Panc1 (cell line): ENCODE measurements around the gene TMEM14C.

Experiments
- POLR2AphosphoS5 ChIP-seq: IDR thresholded peaks from 2 replicates; pipeline ENCODE4 v1.6.1; 2012; ENCODE audit warnings: mild to moderate bottlenecking, low read depth, low read length, moderate library complexity
- SIN3A ChIP-seq: IDR thresholded peaks from 2 replicates; pipeline ENCODE4 v1.6.1; 2012; ENCODE audit warnings: low read depth, mild to moderate bottlenecking, low read length, moderate library complexity, borderline replicate concordance; ENCODE audit not compliant: insufficient read depth
- TCF7L2 ChIP-seq: IDR thresholded peaks from 2 replicates; pipeline ENCODE4 v1.6.1; 2011; ENCODE audit warnings: mild to moderate bottlenecking, low read depth, low read length, inconsistent platforms
- TF ChIP-seq, protein P1 (sequence below): fragments of 450-650 bp; IDR thresholded peaks from 2 replicates; pipeline ENCODE4 v1.5.1; 2017; ENCODE audit warnings: mild to moderate bottlenecking
- TF ChIP-seq, protein P2 (sequence below), 2 experiments: IDR thresholded peaks; 2 replicates each; pipeline ENCODE4 v1.6.1; 2011 to 2012; ENCODE audit warnings: low read depth in 2 of 2, control low read depth in 1 of 2, low read length in 1 of 2, mild to moderate bottlenecking in 1 of 2, moderate library complexity in 1 of 2; ENCODE audit not compliant: insufficient read depth in 1 of 2

DNA sequence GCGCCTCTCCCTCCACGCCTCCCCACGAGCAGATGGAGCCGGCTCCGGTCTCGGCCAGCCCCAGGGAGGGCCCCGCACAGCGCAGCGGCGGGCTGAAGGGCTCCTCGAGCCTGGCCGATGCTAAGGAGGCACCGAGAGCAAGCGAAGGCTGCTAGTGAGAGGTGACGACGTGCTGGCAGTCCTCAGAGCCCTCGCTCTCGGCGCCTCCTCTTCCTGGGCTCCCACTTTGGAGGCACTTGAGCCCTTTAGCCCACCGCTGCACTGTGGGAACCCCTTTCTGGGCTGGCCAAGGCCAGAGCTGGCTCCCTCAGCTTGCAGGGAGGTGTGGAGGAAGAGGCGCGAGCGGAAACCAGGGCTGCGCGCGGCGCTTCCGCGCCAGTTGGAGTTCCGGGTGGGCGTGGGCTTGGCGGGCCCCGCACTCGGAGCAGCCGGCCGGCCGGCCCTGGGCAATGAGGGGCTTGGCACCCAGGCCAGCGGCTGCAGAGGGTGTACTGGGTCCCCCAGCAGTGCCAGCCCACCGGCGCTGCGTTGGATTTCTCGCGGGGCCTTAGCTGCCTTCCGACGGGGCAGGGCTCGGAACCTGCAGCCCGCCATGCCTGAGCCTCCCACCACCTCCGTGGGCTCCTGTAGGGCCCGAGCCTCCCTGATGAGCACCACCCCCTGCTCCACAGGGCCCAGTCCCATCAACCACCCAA lies 2.5 kb upstream of the TMEM14C start:
- TF ChIP-seq, protein P1, sequence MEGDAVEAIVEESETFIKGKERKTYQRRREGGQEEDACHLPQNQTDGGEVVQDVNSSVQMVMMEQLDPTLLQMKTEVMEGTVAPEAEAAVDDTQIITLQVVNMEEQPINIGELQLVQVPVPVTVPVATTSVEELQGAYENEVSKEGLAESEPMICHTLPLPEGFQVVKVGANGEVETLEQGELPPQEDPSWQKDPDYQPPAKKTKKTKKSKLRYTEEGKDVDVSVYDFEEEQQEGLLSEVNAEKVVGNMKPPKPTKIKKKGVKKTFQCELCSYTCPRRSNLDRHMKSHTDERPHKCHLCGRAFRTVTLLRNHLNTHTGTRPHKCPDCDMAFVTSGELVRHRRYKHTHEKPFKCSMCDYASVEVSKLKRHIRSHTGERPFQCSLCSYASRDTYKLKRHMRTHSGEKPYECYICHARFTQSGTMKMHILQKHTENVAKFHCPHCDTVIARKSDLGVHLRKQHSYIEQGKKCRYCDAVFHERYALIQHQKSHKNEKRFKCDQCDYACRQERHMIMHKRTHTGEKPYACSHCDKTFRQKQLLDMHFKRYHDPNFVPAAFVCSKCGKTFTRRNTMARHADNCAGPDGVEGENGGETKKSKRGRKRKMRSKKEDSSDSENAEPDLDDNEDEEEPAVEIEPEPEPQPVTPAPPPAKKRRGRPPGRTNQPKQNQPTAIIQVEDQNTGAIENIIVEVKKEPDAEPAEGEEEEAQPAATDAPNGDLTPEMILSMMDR, result no peak
- no peak for TF ChIP-seq POLR2AphosphoS5
- no peak for TF ChIP-seq TCF7L2
- TF ChIP-seq, protein P2, sequence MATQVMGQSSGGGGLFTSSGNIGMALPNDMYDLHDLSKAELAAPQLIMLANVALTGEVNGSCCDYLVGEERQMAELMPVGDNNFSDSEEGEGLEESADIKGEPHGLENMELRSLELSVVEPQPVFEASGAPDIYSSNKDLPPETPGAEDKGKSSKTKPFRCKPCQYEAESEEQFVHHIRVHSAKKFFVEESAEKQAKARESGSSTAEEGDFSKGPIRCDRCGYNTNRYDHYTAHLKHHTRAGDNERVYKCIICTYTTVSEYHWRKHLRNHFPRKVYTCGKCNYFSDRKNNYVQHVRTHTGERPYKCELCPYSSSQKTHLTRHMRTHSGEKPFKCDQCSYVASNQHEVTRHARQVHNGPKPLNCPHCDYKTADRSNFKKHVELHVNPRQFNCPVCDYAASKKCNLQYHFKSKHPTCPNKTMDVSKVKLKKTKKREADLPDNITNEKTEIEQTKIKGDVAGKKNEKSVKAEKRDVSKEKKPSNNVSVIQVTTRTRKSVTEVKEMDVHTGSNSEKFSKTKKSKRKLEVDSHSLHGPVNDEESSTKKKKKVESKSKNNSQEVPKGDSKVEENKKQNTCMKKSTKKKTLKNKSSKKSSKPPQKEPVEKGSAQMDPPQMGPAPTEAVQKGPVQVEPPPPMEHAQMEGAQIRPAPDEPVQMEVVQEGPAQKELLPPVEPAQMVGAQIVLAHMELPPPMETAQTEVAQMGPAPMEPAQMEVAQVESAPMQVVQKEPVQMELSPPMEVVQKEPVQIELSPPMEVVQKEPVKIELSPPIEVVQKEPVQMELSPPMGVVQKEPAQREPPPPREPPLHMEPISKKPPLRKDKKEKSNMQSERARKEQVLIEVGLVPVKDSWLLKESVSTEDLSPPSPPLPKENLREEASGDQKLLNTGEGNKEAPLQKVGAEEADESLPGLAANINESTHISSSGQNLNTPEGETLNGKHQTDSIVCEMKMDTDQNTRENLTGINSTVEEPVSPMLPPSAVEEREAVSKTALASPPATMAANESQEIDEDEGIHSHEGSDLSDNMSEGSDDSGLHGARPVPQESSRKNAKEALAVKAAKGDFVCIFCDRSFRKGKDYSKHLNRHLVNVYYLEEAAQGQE (IDR thresholded peaks at IDR 0.05; ENCODE audit: insufficient read depth in 1 of 2, low read depth in 2 of 2, low read length in 1 of 2), result no peak
- no peak for TF ChIP-seq SIN3A
